HEK293T (cell line): ENCODE measurements around the gene TRH.
"Not testable (repeated sequence)": the region's sequence is repeated elsewhere in the genome, so short reads cannot be mapped to it uniquely, and the experiment has no call there.

Experiments
- FOXA1 ChIP-seq: fragments of 450-650 bp; IDR thresholded peaks from 2 replicates; pipeline ENCODE4 v1.6.1; 2016; ENCODE audit warnings: mild to moderate bottlenecking
- NFRKB ChIP-seq: fragments of 450-650 bp; IDR thresholded peaks from 2 replicates; pipeline ENCODE4 v1.6.1; 2016; ENCODE audit warnings: mild to moderate bottlenecking, moderate library complexity

- not testable (repeated sequence) for TF ChIP-seq FOXA1, NFRKB
Observed at GRCh38 chr3:130026146-130026829, 51.8 kb downstream of the TRH start.
